H1 (cell line): ENCODE results near the gene OPCML. TPM values are rescaled to one million over a fixed set of nuclear protein-coding genes. Genes with fewer than 3 reads are reported as not detected.

Experiments
- CTCF ChIA-PET: fragments of 300-600 bp; sonication (Branson Sonifier 250); formaldehyde crosslinking; loops from one replicate; lab custom pipeline; 2021; ENCODE audit not compliant: partially characterized antibody; lab: Charles Lee
- POLR2A ChIA-PET: fragments of 300-600 bp; sonication (Branson Sonifier 250); formaldehyde crosslinking; loops from one replicate; lab custom pipeline; 2021; ENCODE audit warnings: inconsistent platforms; ENCODE audit not compliant: partially characterized antibody; lab: Charles Lee
- DNase-seq, 2 experiments: peaks; one replicate each; pipeline versions ENCODE4 v3.0.0 to v3.0.0-alpha.2; 2010 to 2022; ENCODE audit warnings: low spot score in 2 of 2, low read depth in 1 of 2, mixed read lengths in 1 of 2
- FAIRE-seq: peaks from 2 replicates; lab custom pipeline; 2011; peaks lifted over from hg19 to GRCh38; lab: Jason Lieb, UNC
- H2AFZ ChIP-seq: 2 replicates; pipeline ENCODE4 v1.8.1; 2012; ENCODE audit warnings: low read length, inconsistent platforms
- H2AK5ac ChIP-seq: 2 replicates; pipeline ENCODE4 v1.6.1; 2013; ENCODE audit warnings: low read depth, low read length
- H2BK120ac ChIP-seq: replicated peaks from 2 replicates; pipeline ENCODE3; 2013; ENCODE audit warnings: low read depth, low read length, inconsistent platforms
- H2BK12ac ChIP-seq: 2 replicates; pipeline ENCODE4 v1.6.1; 2013; ENCODE audit warnings: low read depth, low read length
- H2BK15ac ChIP-seq: 2 replicates; pipeline ENCODE4 v1.6.1; 2013; ENCODE audit warnings: low read length
- H2BK20ac ChIP-seq: 2 replicates; pipeline ENCODE4 v1.6.1; 2013; ENCODE audit warnings: low read length
- H2BK5ac ChIP-seq: 2 replicates; pipeline ENCODE4 v1.6.1; 2013; ENCODE audit warnings: low read depth, low read length
- H3K14ac ChIP-seq: 2 replicates; pipeline ENCODE4 v1.6.1; 2013; ENCODE audit warnings: inconsistent platforms; ENCODE audit not compliant: insufficient read length
- H3K18ac ChIP-seq: 2 replicates; pipeline ENCODE4 v1.6.1; 2013; ENCODE audit warnings: low read length; ENCODE audit errors: extremely low read depth
- H3K23ac ChIP-seq: 2 replicates; pipeline ENCODE4 v1.6.1; 2013; ENCODE audit warnings: inconsistent platforms; ENCODE audit not compliant: insufficient read length
- H3K23me2 ChIP-seq: 2 replicates; pipeline ENCODE4 v1.6.1; 2013; ENCODE audit warnings: low read depth, low read length
- H3K27ac ChIP-seq: 2 replicates; pipeline ENCODE4 v1.6.1; 2011; ENCODE audit warnings: low read depth, low read length, inconsistent platforms
- H3K27me3 ChIP-seq, 4 experiments: replicated peaks in 1 of 4; 1 replicate in 1 of 4; 2 replicates in 3 of 4; pipeline versions ENCODE4 v1.6.1 to v1.8.1; 2011 to 2013; ENCODE audit warnings: low read length in 3 of 4, mild to moderate bottlenecking in 3 of 4, inconsistent platforms in 2 of 4, mixed read lengths in 2 of 4, moderate library complexity in 1 of 4; ENCODE audit not compliant: control insufficient read depth in 3 of 4, insufficient read depth in 3 of 4; ENCODE audit errors: extremely low read depth in 1 of 4
- H3K36me3 ChIP-seq, 4 experiments: 2 replicates each; pipeline versions ENCODE4 v1.6.1 to v1.8.1; 2011 to 2013; ENCODE audit warnings: mild to moderate bottlenecking in 4 of 4, low read length in 3 of 4, moderate library complexity in 2 of 4, control low read depth in 1 of 4, inconsistent platforms in 1 of 4; ENCODE audit not compliant: insufficient read depth in 4 of 4, control insufficient read depth in 2 of 4
- H3K4ac ChIP-seq: replicated peaks from 2 replicates; pipeline ENCODE3; 2013; ENCODE audit warnings: low read length, low read depth, mixed read lengths, inconsistent platforms; ENCODE audit not compliant: insufficient read length
- H3K4me1 ChIP-seq, 4 experiments: replicated peaks in 1 of 4; 1 replicate in 1 of 4; 2 replicates in 3 of 4; pipeline versions ENCODE4 v1.6.1 to v1.8.1; 2011 to 2013; ENCODE audit warnings: low read length in 3 of 4, inconsistent platforms in 2 of 4, mixed read lengths in 1 of 4; ENCODE audit not compliant: insufficient read depth in 4 of 4, control insufficient read depth in 3 of 4
- H3K4me2 ChIP-seq, 2 experiments: 2 replicates each; pipeline versions ENCODE4 v1.6.1 to v1.8.1; 2011 to 2013; ENCODE audit warnings: low read depth in 2 of 2, low read length in 2 of 2, control low read depth in 1 of 2, inconsistent platforms in 1 of 2, mild to moderate bottlenecking in 1 of 2; ENCODE audit not compliant: insufficient read depth in 1 of 2
- H3K4me3 ChIP-seq, 4 experiments: fragments of 200-600, 300-600 bp in 1 of 4; sonication (generic), shearing (Covaris generic), sonication (Bioruptor Twin) in 1 of 4; 2 replicates each; pipeline versions ENCODE4 v1.5.1 to v1.8.1; 2011 to 2016; ENCODE audit warnings: low read length in 4 of 4, low read depth in 3 of 4, control low read depth in 2 of 4, inconsistent platforms in 2 of 4, mild to moderate bottlenecking in 2 of 4, mixed read lengths in 1 of 4, moderate library complexity in 1 of 4; ENCODE audit not compliant: insufficient read depth in 2 of 4; ENCODE audit errors: extremely low read depth in 1 of 4
- H3K56ac ChIP-seq: replicated peaks from 2 replicates; pipeline ENCODE3; 2013; ENCODE audit warnings: low read depth, mild to moderate bottlenecking, mixed read lengths, low read length, inconsistent platforms; ENCODE audit not compliant: insufficient read length
- H3K79me1 ChIP-seq: 2 replicates; pipeline ENCODE4 v1.6.1; 2013; ENCODE audit warnings: low read depth, low read length, control low read depth
- H3K79me2 ChIP-seq, 2 experiments: 2 replicates each; pipeline versions ENCODE4 v1.6.1 to v1.8.1; 2012 to 2013; ENCODE audit warnings: low read length in 2 of 2, mild to moderate bottlenecking in 2 of 2, inconsistent platforms in 1 of 2; ENCODE audit not compliant: insufficient read depth in 2 of 2, control insufficient read depth in 1 of 2
- H3K9ac ChIP-seq, 4 experiments: replicated peaks in 1 of 4; 1 replicate in 1 of 4; 2 replicates in 3 of 4; pipeline versions ENCODE4 v1.6.1 to v1.8.1; 2011 to 2013; ENCODE audit warnings: low read depth in 3 of 4, low read length in 3 of 4, control low read depth in 2 of 4, mild to moderate bottlenecking in 2 of 4, moderate library complexity in 2 of 4, inconsistent platforms in 1 of 4; ENCODE audit errors: extremely low read depth in 1 of 4
- H3K9me3 ChIP-seq, 2 experiments: 2 replicates each; pipeline versions ENCODE4 v1.6.1 to v1.8.1; 2012 to 2013; ENCODE audit warnings: mild to moderate bottlenecking in 2 of 2, moderate library complexity in 2 of 2, control low read depth in 1 of 2, inconsistent platforms in 1 of 2, low read depth in 1 of 2, low read length in 1 of 2, mixed read lengths in 1 of 2; ENCODE audit not compliant: insufficient read depth in 2 of 2
- H4K20me1 ChIP-seq, 2 experiments: replicated peaks in 1 of 2; 2 replicates each; pipeline versions ENCODE3 to v1.8.1; 2011 to 2013; ENCODE audit warnings: inconsistent platforms in 2 of 2, low read length in 2 of 2, mild to moderate bottlenecking in 1 of 2; ENCODE audit not compliant: insufficient read depth in 2 of 2, control insufficient read depth in 1 of 2
- H4K5ac ChIP-seq: 2 replicates; pipeline ENCODE4 v1.6.1; 2013; ENCODE audit warnings: low read length, low read depth, mixed read lengths, inconsistent platforms; ENCODE audit not compliant: insufficient read length
- H4K8ac ChIP-seq: 2 replicates; pipeline ENCODE4 v1.8.0; 2013; ENCODE audit warnings: mild to moderate bottlenecking, moderate library complexity, low read length, inconsistent platforms; ENCODE audit not compliant: insufficient read depth; ENCODE audit errors: extremely low read depth
- H4K91ac ChIP-seq: replicated peaks from 2 replicates; pipeline ENCODE3; 2013; ENCODE audit warnings: low read length, mixed read lengths, inconsistent platforms; ENCODE audit not compliant: insufficient read length
- CEBPB ChIP-seq: IDR thresholded peaks from 2 replicates; pipeline ENCODE4 v1.6.1; 2012; ENCODE audit warnings: low read depth, low read length
- GTF2F1 ChIP-seq: IDR thresholded peaks from 2 replicates; pipeline ENCODE4 v1.6.1; 2012; ENCODE audit warnings: low read depth, low read length, improper control_type of control experiment, borderline replicate concordance
- WGBS, 2 experiments: shearing (Covaris generic) in 1 of 2; methylation state at CpG; one replicate each; pipeline versions ENCODE4 v1.1.6 to v1.1.7; 2013 to 2015; ENCODE audit warnings: low lambda C conversion rate in 2 of 2, mixed read lengths in 2 of 2, inconsistent platforms in 1 of 2, low coverage in 1 of 2, missing lambda C conversion rate in 1 of 2; ENCODE audit not compliant: insufficient replicate concordance in 2 of 2, insufficient coverage in 1 of 2, insufficient read length in 1 of 2; ENCODE audit errors: extremely low coverage in 1 of 2, missing lambda C conversion rate in 1 of 2; 5-methylcytosine and 5-hydroxymethylcytosine counted together
- polyA plus RNA-seq, 7 experiments: library from polyadenylated mRNA; depleted of rRNA in 3 of 7; stranded (reverse) in 5 of 7; unstranded in 2 of 7; fragments of >200 nt in 5 of 7; fragments of 200-250 nt in 2 of 7; gene quantifications; 1 replicate in 5 of 7; 2 replicates in 1 of 7; 4 replicates in 1 of 7; pipeline versions ENCODE4 v1.2.1 to v1.2.3, GENCODE V29; 2011 to 2013; ENCODE audit warnings: missing spikeins in 2 of 7, mixed read lengths in 2 of 7
- total RNA-seq: library from RNA; stranded (reverse); fragmentation: NEBNext Ultra II Directional; extraction: Animal tissue kit (Norgen Biotek cat#: 25700); gene quantifications from 2 replicates; pipeline ENCODE4 v1.2.1, GENCODE V29; 2021

Gene OPCML
- total and polyA plus RNA-seq, 2 of the 8 experiments (the other 6 are each of a cell fraction or from before 2014, with no cell fraction given): 2.3 to 3.1 TPM

DNA sequence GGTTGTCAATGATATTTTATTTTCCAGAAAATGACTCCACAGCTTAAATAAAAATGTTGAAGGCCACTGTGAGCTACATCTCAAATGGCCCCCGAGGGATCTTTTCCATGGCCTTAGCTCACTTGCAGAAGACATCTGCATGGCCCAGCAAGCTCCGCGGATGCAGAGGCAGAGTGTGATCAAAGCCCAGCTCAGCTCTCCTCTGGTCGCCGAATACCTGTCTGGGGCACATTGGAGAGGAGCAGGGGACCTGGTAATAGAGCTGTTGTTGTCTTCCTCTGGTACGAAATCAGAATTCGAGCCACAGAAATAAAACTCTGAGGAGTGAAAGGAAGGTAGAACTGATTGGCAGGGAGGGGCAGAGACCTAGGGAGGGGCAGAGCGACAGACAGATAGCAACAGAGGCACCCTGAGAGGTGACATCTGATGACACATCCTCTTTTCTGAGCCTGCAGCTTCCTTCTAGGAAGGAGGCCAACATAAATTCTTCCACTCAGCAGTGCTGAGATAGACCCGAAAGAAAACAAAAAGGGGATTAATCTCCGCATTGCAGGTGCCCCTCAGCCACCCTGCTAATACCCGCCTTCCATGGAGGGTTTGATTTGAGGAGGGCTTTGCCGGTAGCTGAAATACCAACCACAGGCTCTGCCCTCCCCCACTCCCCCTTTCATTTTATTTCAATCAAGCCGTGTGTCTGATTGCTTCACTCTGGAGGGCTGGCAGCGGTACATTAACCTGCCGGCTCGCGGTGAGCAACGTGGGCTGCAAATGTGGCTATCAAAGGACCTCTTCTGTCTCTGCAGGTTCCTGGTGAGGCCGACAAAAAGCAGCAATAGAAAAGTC lies 759.4 kb downstream of the OPCML start:
- Histone ChIP-seq H3K27ac (no peak overlapping the region), H4K8ac (no peak overlapping the region), H4K20me1 (no peaks in the 10 kb centered on the region), H3K4me2 (peak overlapping the region in 1 of 2 experiments; percentile 27; a peak in 1 of 4 replicates), H2AK5ac (no peak overlapping the region), H3K4ac (no peak overlapping the region), H3K36me3 (no peaks in the 10 kb centered on the region), H3K4me3 (no peak overlapping the region), H2BK15ac (no peak overlapping the region), H3K9ac (no peak overlapping the region), H3K79me2 (no peaks in the 10 kb centered on the region), H2BK120ac (no peak overlapping the region), H3K18ac (no peak overlapping the region), H2AFZ (0 out of 2 replicates have a peak overlapping the region, but pooled peaks have one; percentile 1), H3K14ac (no peak overlapping the region), H3K4me1 (peaks cover 2 to 15% (median 9%) of the 10 kb centered on the region in 4 experiments; a peak in 6 of 7 replicates), H4K91ac (no peak overlapping the region), H3K27me3 (no peaks in the 10 kb centered on the region), H3K23ac (no peak overlapping the region), H3K56ac (no peak overlapping the region), H2BK12ac (no peak overlapping the region), H3K9me3 (no peaks in the 10 kb centered on the region), H2BK5ac (no peak overlapping the region), H3K23me2 (no peaks in the 10 kb centered on the region), H4K5ac (no peak overlapping the region), H2BK20ac (no peak overlapping the region), H3K79me1 (no peaks in the 10 kb centered on the region)
- WGBS, 2 experiments: 80% methylated on average over 19 of the region's 19 CpGs; no CpG with 5 or more reads in 1 of the 2 experiments
- FAIRE-seq: no peak
- no peak for DNase-seq
- ChIA-PET CTCF (interaction anchor here (0.9 to 1.2 kb wide), 2 partner anchors 9 to 19 kb away, joined by 3 to 4 read pairs; no protein-coding TSS in a partner anchor), POLR2A (no interaction called here)
- TF ChIP-seq CEBPB: peak; percentile 63; the same call in 1 of the 2 replicates
- TF ChIP-seq GTF2F1: no peak
